ENCODE measurements around the gene MAMSTR.

Gene MAMSTR

GRCh38 chr19:48731452-48731851 is 11.9 kb upstream of the MAMSTR start:
- DNase-seq (ENCODE audit: low read depth), result no peak
- H3K4me3 ChIP-seq (ENCODE audit: low read depth, low read length), result no peak overlapping the region
- TF ChIP-seq MAX (IDR thresholded peaks at IDR 0.05; ENCODE audit: low read depth, low read length), result no peak
- no peak for TF ChIP-seq POLR2A (IDR thresholded peaks at IDR 0.05; ENCODE audit: extremely low read depth, insufficient read length)
- TF ChIP-seq CTCF (IDR thresholded peaks at IDR 0.05; ENCODE audit: low read depth, low read length), result no peak
- TF ChIP-seq MYC (IDR thresholded peaks at IDR 0.05; ENCODE audit: low read depth, low read length), result no peak

GRCh38 chr19:48728911-48729664 is 9.6 kb upstream of the MAMSTR start:
- H3K4me3 ChIP-seq (ENCODE audit: low read depth, low read length), result no peak overlapping the region
- TF ChIP-seq MYC (IDR thresholded peaks at IDR 0.05; ENCODE audit: low read depth, low read length) (no peak), POLR2A (IDR thresholded peaks at IDR 0.05; ENCODE audit: extremely low read depth, insufficient read length) (no peak), CTCF (IDR thresholded peaks at IDR 0.05; ENCODE audit: low read depth, low read length) (no peak), MAX (IDR thresholded peaks at IDR 0.05; ENCODE audit: low read depth, low read length) (no peak)
- DNase-seq (ENCODE audit: low read depth), result no peak

GRCh38 chr19:48726556-48726955 is 7.0 kb upstream of the MAMSTR start:
- peak; percentile 86 for DNase-seq (ENCODE audit: low read depth)
- TF ChIP-seq POLR2A (IDR thresholded peaks at IDR 0.05; ENCODE audit: extremely low read depth, insufficient read length) (no peak), MYC (IDR thresholded peaks at IDR 0.05; ENCODE audit: low read depth, low read length) (no peak), CTCF (IDR thresholded peaks at IDR 0.05; ENCODE audit: low read depth, low read length) (no peak), MAX (IDR thresholded peaks at IDR 0.05; ENCODE audit: low read depth, low read length) (no peak)
- no peak overlapping the region for H3K4me3 ChIP-seq (ENCODE audit: low read depth, low read length)

- no peak for TF ChIP-seq MAX (IDR thresholded peaks at IDR 0.05; ENCODE audit: low read depth, low read length)
- TF ChIP-seq CTCF (IDR thresholded peaks at IDR 0.05; ENCODE audit: low read depth, low read length), result peak; percentile 0
- DNase-seq (ENCODE audit: low read depth), result peak; percentile 99
- H3K4me3 ChIP-seq (ENCODE audit: low read depth, low read length), result no peak overlapping the region
Measured at GRCh38 chr19:48724796-48725753, 5.5 kb upstream of the MAMSTR start.

- DNase-seq (ENCODE audit: low read depth), result no peak
- no peak overlapping the region for H3K4me3 ChIP-seq (ENCODE audit: low read depth, low read length)
- TF ChIP-seq MAX (IDR thresholded peaks at IDR 0.05; ENCODE audit: low read depth, low read length) (no peak), MYC (IDR thresholded peaks at IDR 0.05; ENCODE audit: low read depth, low read length) (no peak), POLR2A (IDR thresholded peaks at IDR 0.05; ENCODE audit: extremely low read depth, insufficient read length) (no peak), CTCF (IDR thresholded peaks at IDR 0.05; ENCODE audit: low read depth, low read length) (no peak)
Measured at GRCh38 chr19:48722196-48722708, 2.7 kb upstream of the MAMSTR start.
